K562 (cell line): Measurements from ENCODE around the gene ERICH2. TPM values are rescaled to one million over a fixed set of nuclear protein-coding genes. Genes with fewer than 3 reads are reported as not detected.

ENCODE experiments used
- CTBP1 ChIP-seq: fragments of 450-650 bp; IDR thresholded peaks from 2 replicates; pipeline ENCODE4 v1.6.1; 2016; ENCODE audit warnings: borderline replicate concordance
- CTCF ChIP-seq, 3 experiments: IDR thresholded peaks in 2 of 3; conservative IDR thresholded peaks in 1 of 3; 2 replicates each; pipeline ENCODE4 v1.5.1; 2011 to 2012; ENCODE audit warnings: low read length in 3 of 3, mild to moderate bottlenecking in 3 of 3, control low read depth in 2 of 3, improper control_type of control experiment in 1 of 3, inconsistent platforms in 1 of 3, low read depth in 1 of 3, mixed read lengths in 1 of 3, moderate library complexity in 1 of 3; ENCODE audit not compliant: insufficient read depth in 2 of 3
- DNMT1 ChIP-seq: fragments of 450-650 bp; IDR thresholded peaks from 2 replicates; pipeline ENCODE4 v1.6.1; 2016; ENCODE audit warnings: antibody characterized with exemption, mild to moderate bottlenecking
- MEIS2 ChIP-seq: fragments of 450-650 bp; IDR thresholded peaks from 2 replicates; pipeline ENCODE4 v1.6.1; 2014; ENCODE audit warnings: mild to moderate bottlenecking; ENCODE audit not compliant: partially characterized antibody
- NFXL1 ChIP-seq: fragments of 450-650 bp; formaldehyde crosslinking; IDR thresholded peaks from 2 replicates; pipeline ENCODE4 v1.4.0; 2021; ENCODE audit warnings: mild to moderate bottlenecking
- RAD21 ChIP-seq, 2 experiments: fragments of 250-450 bp in 1 of 2; fragments of 450-650 bp in 1 of 2; sonication (Bioruptor Pico) in 1 of 2; formaldehyde crosslinking in 1 of 2; IDR thresholded peaks in 1 of 2; conservative IDR thresholded peaks in 1 of 2; 2 replicates each; pipeline versions ENCODE4 v1.4.0 to v1.8.0; 2020 to 2022; ENCODE audit warnings: mild to moderate bottlenecking in 2 of 2, moderate library complexity in 1 of 2
- REST ChIP-seq, 2 experiments: fragments of 450-650 bp; formaldehyde crosslinking in 1 of 2; IDR thresholded peaks; 2 replicates each; pipeline versions ENCODE4 v1.4.0 to v1.6.1; 2014 to 2020; ENCODE audit warnings: mild to moderate bottlenecking in 2 of 2, borderline replicate concordance in 1 of 2, low read depth in 1 of 2
- RFX1 ChIP-seq: fragments of 450-650 bp; IDR thresholded peaks from 2 replicates; pipeline ENCODE4 v1.6.1; 2016; ENCODE audit warnings: mild to moderate bottlenecking, moderate library complexity
- SMC3 ChIP-seq: conservative IDR thresholded peaks from 2 replicates; pipeline ENCODE4 v1.6.1; 2011; ENCODE audit warnings: low read depth, low read length, improper control_type of control experiment; ENCODE audit not compliant: insufficient read depth
- TEAD1 ChIP-seq, 2 experiments: fragments of 450-650 bp in 1 of 2; sonication (generic) in 1 of 2; formaldehyde crosslinking; IDR thresholded peaks; 2 replicates each; pipeline versions ENCODE4 v1.4.0 to v1.8.0; 2020 to 2022; ENCODE audit warnings: mild to moderate bottlenecking in 2 of 2, missing genetic modification reagents in 1 of 2
- ZNF143 ChIP-seq: sonication (generic); formaldehyde crosslinking; IDR thresholded peaks from 2 replicates; pipeline ENCODE4 v1.9.0; 2022; ENCODE audit warnings: mild to moderate bottlenecking, missing genetic modification reagents
- polyA plus RNA-seq, 8 experiments: library from polyadenylated mRNA; depleted of rRNA in 4 of 8; stranded (reverse) in 5 of 8; unstranded in 3 of 8; fragments of >200 nt; fragmentation: Nextera tagmentation in 2 of 8; fragmentation: Illumina TruSeq in 1 of 8; extraction: Ambion mirVana in 2 of 8; extraction: Trizol in 1 of 8; gene quantifications; 2 replicates each; pipeline versions ENCODE4 v1.2.1 to v1.2.3, GENCODE V29; 2011 to 2014; ENCODE audit warnings: inconsistent platforms in 1 of 8, missing spikeins in 1 of 8
- total RNA-seq, 7 experiments: library from RNA; depleted of rRNA in 6 of 7; stranded (reverse); fragments of >200 nt in 6 of 7; fragmentation: Illumina TruSeq in 2 of 7; extraction: Trizol in 2 of 7; gene quantifications; 2 replicates each; pipeline versions ENCODE4 v1.2.1 to v1.2.3, GENCODE V29; 2011 to 2021; ENCODE audit warnings: low replicate concordance in 1 of 7
- TF ChIP-seq, protein P1 (sequence below): fragments of 450-650 bp; IDR thresholded peaks from 2 replicates; pipeline ENCODE4 v1.6.1; 2016; ENCODE audit warnings: low read depth, mild to moderate bottlenecking, moderate library complexity
- TF ChIP-seq, protein P2 (sequence below), 2 experiments: fragments of 450-650 bp; conservative IDR thresholded peaks; 2 replicates each; pipeline ENCODE4 v1.6.1; 2017; ENCODE audit warnings: mild to moderate bottlenecking in 2 of 2, moderate library complexity in 2 of 2

ERICH2 gene
- total and polyA plus RNA-seq, 9 of the 15 experiments (the other 6 are each of a cell fraction or from before 2014, with no cell fraction given): 0.85 to 2.4 (median 1.6) TPM

DNA sequence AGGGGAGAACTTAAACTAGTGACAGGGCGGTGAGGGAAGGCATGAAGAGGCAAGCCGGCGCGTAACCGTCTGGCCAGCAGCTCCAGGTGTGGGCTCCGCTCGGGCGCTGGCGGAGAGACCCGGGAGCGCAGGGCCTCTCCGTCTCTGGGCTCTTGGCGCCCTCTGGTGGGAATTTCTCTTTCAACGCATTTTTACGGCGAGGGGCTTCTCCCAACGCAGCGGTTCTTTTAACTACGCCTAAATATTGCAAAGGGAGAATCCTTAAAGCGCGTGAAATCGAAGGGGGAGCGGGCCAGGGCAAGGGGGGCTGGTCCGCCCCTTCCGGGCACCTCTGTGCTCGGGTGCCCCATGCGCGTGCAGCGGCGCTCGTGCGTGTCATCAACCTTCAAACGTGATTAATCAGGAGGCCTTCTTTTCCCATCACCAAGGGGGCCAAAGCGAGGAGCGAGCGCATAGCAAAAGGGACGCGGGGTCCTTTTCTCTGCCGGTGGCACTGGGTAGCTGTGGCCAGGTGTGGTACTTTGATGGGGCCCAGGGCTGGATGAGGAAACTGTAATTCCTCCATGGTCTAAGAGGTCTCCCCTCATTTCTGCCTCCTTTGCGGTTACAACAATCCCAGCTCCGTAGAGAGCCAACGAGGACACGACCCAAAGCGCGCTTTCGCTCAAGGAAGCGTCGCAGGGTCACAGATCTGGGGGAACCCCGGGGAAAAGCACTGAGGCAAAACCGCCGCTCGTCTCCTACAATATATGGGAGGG, 45.7 kb downstream of the ERICH2 start (continued):
- TF ChIP-seq CTCF (IDR thresholded peaks at IDR 0.05 in 2 of 3, conservative IDR thresholded peaks at IDR 0.05 in 1 of 3; ENCODE audit: insufficient read depth in 2 of 3, low read depth in 1 of 3, low read length in 3 of 3): peak; percentile 94 to 98 (median 95)
- TF ChIP-seq RAD21 (CRISPR knock-in tag; conservative IDR thresholded peaks at IDR 0.05 in 1 of 2, IDR thresholded peaks at IDR 0.05 in 1 of 2): peak; percentile 96
- TF ChIP-seq CTBP1: peak; percentile 58; the same call in 1 of the 2 replicates
- TF ChIP-seq, protein P1, sequence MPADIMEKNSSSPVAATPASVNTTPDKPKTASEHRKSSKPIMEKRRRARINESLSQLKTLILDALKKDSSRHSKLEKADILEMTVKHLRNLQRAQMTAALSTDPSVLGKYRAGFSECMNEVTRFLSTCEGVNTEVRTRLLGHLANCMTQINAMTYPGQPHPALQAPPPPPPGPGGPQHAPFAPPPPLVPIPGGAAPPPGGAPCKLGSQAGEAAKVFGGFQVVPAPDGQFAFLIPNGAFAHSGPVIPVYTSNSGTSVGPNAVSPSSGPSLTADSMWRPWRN: no peak
- peak; percentile 95 for TF ChIP-seq SMC3
- TF ChIP-seq TEAD1 (CRISPR knock-in tag; IDR thresholded peaks at IDR 0.05): peak; percentile 45 to 48; a peak in 1 of 4 replicates
- 0 out of 2 replicates have a peak, but pooled peaks have one; percentile 34 for TF ChIP-seq ZNF143 (CRISPR knock-in tag)
- peak; percentile 89 for TF ChIP-seq REST (IDR thresholded peaks at IDR 0.05; ENCODE audit: borderline replicate concordance)
- peak; percentile 22 for TF ChIP-seq REST (CRISPR knock-in tag; IDR thresholded peaks at IDR 0.05; ENCODE audit: low read depth)
- no peak for TF ChIP-seq RFX1
- no peak for TF ChIP-seq DNMT1
- TF ChIP-seq MEIS2: peak; percentile 66
- TF ChIP-seq, protein P2, sequence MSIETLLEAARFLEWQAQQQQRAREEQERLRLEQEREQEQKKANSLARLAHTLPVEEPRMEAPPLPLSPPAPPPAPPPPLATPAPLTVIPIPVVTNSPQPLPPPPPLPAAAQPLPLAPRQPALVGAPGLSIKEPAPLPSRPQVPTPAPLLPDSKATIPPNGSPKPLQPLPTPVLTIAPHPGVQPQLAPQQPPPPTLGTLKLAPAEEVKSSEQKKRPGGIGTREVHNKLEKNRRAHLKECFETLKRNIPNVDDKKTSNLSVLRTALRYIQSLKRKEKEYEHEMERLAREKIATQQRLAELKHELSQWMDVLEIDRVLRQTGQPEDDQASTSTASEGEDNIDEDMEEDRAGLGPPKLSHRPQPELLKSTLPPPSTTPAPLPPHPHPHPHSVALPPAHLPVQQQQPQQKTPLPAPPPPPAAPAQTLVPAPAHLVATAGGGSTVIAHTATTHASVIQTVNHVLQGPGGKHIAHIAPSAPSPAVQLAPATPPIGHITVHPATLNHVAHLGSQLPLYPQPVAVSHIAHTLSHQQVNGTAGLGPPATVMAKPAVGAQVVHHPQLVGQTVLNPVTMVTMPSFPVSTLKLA (conservative IDR thresholded peaks at IDR 0.05): peak in 1 of 2 experiments; percentile 23; a peak in 1 of 4 replicates
- TF ChIP-seq NFXL1 (CRISPR knock-in tag): no peak
